ENCODE data around the gene GNG12.

GRCh38 chr1:67815303-67816094, 17.8 kb downstream of the GNG12 start:
- no peak for TF ChIP-seq CTCF (optimal IDR thresholded peaks at IDR 0.05 in 1 of 3, IDR thresholded peaks at IDR 0.05 in 1 of 3, conservative IDR thresholded peaks at IDR 0.05 in 1 of 3; ENCODE audit: extremely low read depth in 1 of 3, insufficient read depth in 2 of 3, low read length in 3 of 3)
- TF ChIP-seq EZH2 (IDR thresholded peaks at IDR 0.05; ENCODE audit: low read length), result no peak

Measured in keratinocyte (primary cell).